WTC11 (cell line): Measurements from ENCODE around the gene GLI2.

ENCODE experiments used
- ATF2 ChIP-seq: sonication (generic); formaldehyde crosslinking; IDR thresholded peaks from 2 replicates; pipeline ENCODE4 v1.8.1; 2022; ENCODE audit warnings: low read depth, missing genetic modification reagents, borderline replicate concordance
- ATF3 ChIP-seq: sonication (generic); formaldehyde crosslinking; conservative IDR thresholded peaks from 2 replicates; pipeline ENCODE4 v1.8.1; 2022; ENCODE audit warnings: mild to moderate bottlenecking, missing genetic modification reagents
- CTCF ChIP-seq: fragments of 200-600 bp; IDR thresholded peaks from 2 replicates; pipeline ENCODE4 v1.8.0; 2022; ENCODE audit warnings: antibody characterized with exemption
- ELF4 ChIP-seq: sonication (generic); formaldehyde crosslinking; IDR thresholded peaks from 2 replicates; pipeline ENCODE4 v1.8.1; 2022; ENCODE audit warnings: low read depth, mild to moderate bottlenecking, moderate library complexity, missing genetic modification reagents
- ERG ChIP-seq: fragments of 250-450 bp; sonication (Bioruptor Pico); IDR thresholded peaks from 2 replicates; pipeline ENCODE4 v1.8.0; 2021; ENCODE audit warnings: mild to moderate bottlenecking
- ETV6 ChIP-seq: sonication (generic); formaldehyde crosslinking; IDR thresholded peaks from 2 replicates; pipeline ENCODE4 v1.8.1; 2022; ENCODE audit warnings: mild to moderate bottlenecking, missing genetic modification reagents
- IRF1 ChIP-seq: sonication (generic); formaldehyde crosslinking; IDR thresholded peaks from 2 replicates; pipeline ENCODE4 v1.8.0; 2023; ENCODE audit warnings: missing genetic modification reagents
- MLX ChIP-seq: sonication (generic); formaldehyde crosslinking; IDR thresholded peaks from 2 replicates; pipeline ENCODE4 v1.8.1; 2023; ENCODE audit warnings: mild to moderate bottlenecking, missing genetic modification reagents, moderate library complexity
- NFYB ChIP-seq: sonication (generic); formaldehyde crosslinking; conservative IDR thresholded peaks from 2 replicates; pipeline ENCODE4 v1.8.0; 2022; ENCODE audit warnings: low read depth, missing genetic modification reagents
- SP1 ChIP-seq: sonication (generic); formaldehyde crosslinking; conservative IDR thresholded peaks from 2 replicates; pipeline ENCODE4 v1.8.1; 2022; ENCODE audit warnings: missing genetic modification reagents
- ZBTB21 ChIP-seq: sonication (generic); formaldehyde crosslinking; IDR thresholded peaks from 2 replicates; pipeline ENCODE4 v1.8.1; 2023; ENCODE audit warnings: mild to moderate bottlenecking, missing genetic modification reagents, borderline replicate concordance
- ZBTB43 ChIP-seq: sonication (generic); formaldehyde crosslinking; IDR thresholded peaks from 2 replicates; pipeline ENCODE4 v1.8.1; 2023; ENCODE audit warnings: mild to moderate bottlenecking, missing genetic modification reagents
- ZNF512 ChIP-seq: sonication (generic); formaldehyde crosslinking; IDR thresholded peaks from 2 replicates; pipeline ENCODE4 v1.8.1; 2022; ENCODE audit warnings: missing genetic modification reagents, borderline replicate concordance
- ZNF671 ChIP-seq: fragments of 250-450 bp; sonication (Bioruptor Pico); IDR thresholded peaks from 2 replicates; pipeline ENCODE4 v1.8.0; 2021; ENCODE audit warnings: mild to moderate bottlenecking

- TF ChIP-seq ATF2 (CRISPR knock-in tag) (no peak), CTCF (no peak), NFYB (no peak), ZNF671 (CRISPR knock-in tag) (no peak), ERG (CRISPR knock-in tag) (no peak), ZNF512 (CRISPR knock-in tag) (no peak), ZBTB43 (CRISPR knock-in tag) (no peak), MLX (no peak), IRF1 (CRISPR knock-in tag) (no peak), ZBTB21 (CRISPR knock-in tag) (no peak), ELF4 (no peak), ETV6 (CRISPR knock-in tag) (no peak), SP1 (CRISPR knock-in tag) (no peak), ATF3 (CRISPR knock-in tag) (no peak)
Measured at GRCh38 chr2:120700659-120701058, 35.0 kb upstream of the GLI2 start.
